Effector memory CD4-positive, alpha-beta T cell (primary cell): ENCODE measurements around the gene CDK5.

ENCODE experiments used
- DNase-seq, 3 donors: peaks; one replicate each; pipeline ENCODE4 v3.0.0-alpha.2; 2020
- H3K27ac ChIP-seq: 2 replicates; pipeline ENCODE4 v1.7.0; 2013; ENCODE audit warnings: mild to moderate bottlenecking, low read length, moderate library complexity; ENCODE audit not compliant: insufficient read depth, poor library complexity, severe bottlenecking
- H3K27me3 ChIP-seq: replicated peaks from 2 replicates; pipeline ENCODE4 v1.7.0; 2013; ENCODE audit warnings: mild to moderate bottlenecking, low read length; ENCODE audit not compliant: insufficient read depth, control insufficient read depth, poor library complexity, severe bottlenecking
- H3K36me3 ChIP-seq: 2 replicates; pipeline ENCODE4 v1.7.0; 2013; ENCODE audit warnings: mild to moderate bottlenecking, low read length, moderate library complexity; ENCODE audit not compliant: control insufficient read depth, insufficient read depth
- H3K4me1 ChIP-seq: 2 replicates; pipeline ENCODE4 v1.7.0; 2013; ENCODE audit warnings: low read length, mild to moderate bottlenecking; ENCODE audit not compliant: control insufficient read depth, insufficient read depth, poor library complexity, severe bottlenecking
- H3K4me3 ChIP-seq: 2 replicates; pipeline ENCODE4 v1.7.0; 2013; ENCODE audit warnings: low read length, low read depth, mild to moderate bottlenecking; ENCODE audit not compliant: insufficient read depth, poor library complexity, severe bottlenecking
- H3K9me3 ChIP-seq: 2 replicates; pipeline ENCODE4 v1.7.0; 2013; ENCODE audit warnings: mild to moderate bottlenecking, low read length, moderate library complexity; ENCODE audit not compliant: control insufficient read depth

Gene CDK5

GRCh38 chr7:151086802-151087244 is 29.1 kb upstream of the CDK5 start:
- Histone ChIP-seq H3K27ac (peak overlapping the region; percentile 59), H3K9me3 (no peaks in the 10 kb centered on the region), H3K36me3 (no peaks in the 10 kb centered on the region), H3K4me3 (peak overlapping the region; percentile 83), H3K4me1 (peaks cover 36% of the 10 kb centered on the region), H3K27me3 (no peaks in the 10 kb centered on the region)
- no peak for DNase-seq

GRCh38 chr7:151085691-151086620 is 28.3 kb upstream of the CDK5 start, which contains the start of gene AGAP3:
Gene AGAP3, plus strand, starts transcription at chr7:151086475. Its CDS starts 267 bp downstream, at chr7:151086742.
- H3K4me1 ChIP-seq, result peaks cover 44% of the 10 kb centered on the region
- H3K27ac ChIP-seq, result peak within 1 kb of the TSS; percentile 59
- peak; percentile 31 to 53 (median 52) for DNase-seq

GRCh38 chr7:151085329-151085690 is 27.6 kb upstream of the CDK5 start:
- Histone ChIP-seq H3K4me1 (peaks cover 47% of the 10 kb centered on the region), H3K4me3 (no peak overlapping the region)

More at GRCh38 chr7:151085691-151086620, 28.3 kb upstream of the CDK5 start, which contains the start of gene AGAP3:
- no peaks in the 10 kb centered on the region for H3K9me3 ChIP-seq
- no peaks in the 10 kb centered on the region for H3K27me3 ChIP-seq
- no peaks in the 10 kb centered on the region for H3K36me3 ChIP-seq
- peak within 1 kb of the TSS; percentile 83 for H3K4me3 ChIP-seq

GRCh38 chr7:151083824-151084160 is 26.1 kb upstream of the CDK5 start:
- Histone ChIP-seq H3K9me3 (no peaks in the 10 kb centered on the region), H3K27ac (peak overlapping the region; percentile 90), H3K27me3 (no peaks in the 10 kb centered on the region), H3K4me1 (peaks cover 56% of the 10 kb centered on the region), H3K4me3 (peak overlapping the region; percentile 78), H3K36me3 (no peaks in the 10 kb centered on the region)
- no peak for DNase-seq

More at GRCh38 chr7:151085329-151085690, 27.6 kb upstream of the CDK5 start:
- H3K9me3 ChIP-seq, result no peaks in the 10 kb centered on the region
- no peaks in the 10 kb centered on the region for H3K27me3 ChIP-seq
- H3K36me3 ChIP-seq, result no peaks in the 10 kb centered on the region
- H3K27ac ChIP-seq, result no peak overlapping the region
- DNase-seq, result no peak

GRCh38 chr7:151083071-151083823 is 25.6 kb upstream of the CDK5 start, which contains the start of gene TMUB1:
Gene TMUB1, minus strand, starts transcription at chr7:151083493. Its CDS starts 930 bp downstream, at chr7:151082563.
- Histone ChIP-seq H3K27ac (peak within 1 kb of the TSS; percentile 90), H3K9me3 (no peaks in the 10 kb centered on the region), H3K36me3 (no peaks in the 10 kb centered on the region), H3K4me1 (peaks cover 56% of the 10 kb centered on the region), H3K4me3 (peak within 1 kb of the TSS; percentile 78), H3K27me3 (no peaks in the 10 kb centered on the region)
- DNase-seq, result peak; percentile 83 to 90 (median 85)

- Histone ChIP-seq H3K4me1 (peaks cover 49% of the 10 kb centered on the region), H3K27me3 (no peaks in the 10 kb centered on the region), H3K9me3 (no peaks in the 10 kb centered on the region), H3K4me3 (peak overlapping the region; percentile 78), H3K27ac (peak overlapping the region; percentile 90), H3K36me3 (peaks cover 7% of the 10 kb centered on the region)
- no peak for DNase-seq
Observed at GRCh38 chr7:151082141-151083070, 24.7 kb upstream of the CDK5 start.

- peaks cover 44% of the 10 kb centered on the region for H3K4me1 ChIP-seq
- DNase-seq, result no peak
- peaks cover 10% of the 10 kb centered on the region for H3K36me3 ChIP-seq
- H3K9me3 ChIP-seq, result no peaks in the 10 kb centered on the region
- peak overlapping the region; percentile 89 for H3K27ac ChIP-seq
- H3K27me3 ChIP-seq, result no peaks in the 10 kb centered on the region
- peak overlapping the region; percentile 93 for H3K4me3 ChIP-seq
Observed at GRCh38 chr7:151081170-151082101, 23.7 kb upstream of the CDK5 start.

- Histone ChIP-seq H3K4me1 (peaks cover 41% of the 10 kb centered on the region), H3K36me3 (peaks cover 18% of the 10 kb centered on the region), H3K4me3 (peak within 1 kb of the TSS; percentile 93), H3K27me3 (no peaks in the 10 kb centered on the region), H3K27ac (peak within 1 kb of the TSS; percentile 89), H3K9me3 (no peaks in the 10 kb centered on the region)
- DNase-seq, result peak; percentile 81 to 85 (median 83)
Observed at GRCh38 chr7:151080522-151081169, 22.9 kb upstream of the CDK5 start, which contains the start of gene FASTK. Gene FASTK, minus strand, starts transcription at chr7:151080809. Its CDS starts 43 bp downstream, at chr7:151080766.
